Neural crest cell (in vitro differentiated cells): ENCODE data around the gene GNAO1. TPM values are rescaled to one million over a fixed set of nuclear protein-coding genes. Genes with fewer than 3 reads are reported as not detected.

Experiments used
- DNase-seq: peaks from one replicate; pipeline ENCODE4 v3.0.0; 2021; ENCODE audit warnings: low read depth, mixed read lengths, low spot score
- H3K27ac Mint-ChIP-seq: one replicate; pipeline ENCODE4 v1.8.0; 2021; ENCODE audit warnings: mild to moderate bottlenecking, mixed read lengths; ENCODE audit not compliant: unreplicated experiment
- H3K27me3 Mint-ChIP-seq: 2 replicates; pipeline ENCODE4 v1.8.0; 2021; ENCODE audit warnings: low read depth, mild to moderate bottlenecking, mixed read lengths
- H3K36me3 Mint-ChIP-seq: 2 replicates; pipeline ENCODE4 v1.8.0; 2021; ENCODE audit warnings: low read depth, mild to moderate bottlenecking, mixed read lengths
- H3K4me1 Mint-ChIP-seq: 2 replicates; pipeline ENCODE4 v1.8.0; 2021; ENCODE audit warnings: mixed read lengths
- H3K4me3 Mint-ChIP-seq: one replicate; pipeline ENCODE4 v1.8.0; 2021; ENCODE audit warnings: mild to moderate bottlenecking, mixed read lengths
- H3K9me3 Mint-ChIP-seq: 2 replicates; pipeline ENCODE4 v1.8.0; 2021; ENCODE audit warnings: mixed read lengths
- CTCF ChIP-seq: fragments of 200-600 bp; sonication (generic); conservative IDR thresholded peaks from 2 replicates; pipeline ENCODE4 v1.5.0; 2021; ENCODE audit warnings: antibody characterized with exemption, mild to moderate bottlenecking
- total RNA-seq: library from RNA; stranded (reverse); gene quantifications from 2 replicates; pipeline ENCODE4 v1.2.1, GENCODE V29; 2021

Gene GNAO1
- total RNA-seq, 1 donor from 2014 or later, result 22.2 TPM

- Mint-ChIP-seq H3K4me1 (peaks cover 63% of the 10 kb centered on the region), H3K27ac (peak overlapping the region; percentile 91), H3K9me3 (no peaks in the 10 kb centered on the region), H3K36me3 (no peaks in the 10 kb centered on the region), H3K4me3 (peak overlapping the region; percentile 5), H3K27me3 (no peaks in the 10 kb centered on the region)
- TF ChIP-seq CTCF, result no peak
- no peak for DNase-seq
Measured at GRCh38 chr16:56295059-56295665, 103.9 kb downstream of the GNAO1 start.

- no peak for TF ChIP-seq CTCF
- DNase-seq, result peak; percentile 32
- no peaks in the 10 kb centered on the region for H3K36me3 Mint-ChIP-seq
- H3K27ac Mint-ChIP-seq, result peak overlapping the region; percentile 91
- peaks cover 62% of the 10 kb centered on the region for H3K4me1 Mint-ChIP-seq
- no peaks in the 10 kb centered on the region for H3K9me3 Mint-ChIP-seq
- peak overlapping the region; percentile 73 for H3K4me3 Mint-ChIP-seq
- no peaks in the 10 kb centered on the region for H3K27me3 Mint-ChIP-seq
Measured at GRCh38 chr16:56295739-56296527, 104.6 kb downstream of the GNAO1 start.

GRCh38 chr16:56297684-56298083 is 106.4 kb downstream of the GNAO1 start:
- no peak for DNase-seq
- Mint-ChIP-seq H3K27me3 (no peaks in the 10 kb centered on the region), H3K9me3 (no peaks in the 10 kb centered on the region), H3K27ac (peak overlapping the region; percentile 7), H3K36me3 (no peaks in the 10 kb centered on the region), H3K4me1 (peaks cover 69% of the 10 kb centered on the region), H3K4me3 (no peak overlapping the region)
- TF ChIP-seq CTCF, result no peak

- Mint-ChIP-seq H3K36me3 (no peaks in the 10 kb centered on the region), H3K4me1 (peaks cover 69% of the 10 kb centered on the region), H3K27ac (peak overlapping the region; percentile 7), H3K4me3 (no peak overlapping the region), H3K9me3 (no peaks in the 10 kb centered on the region), H3K27me3 (no peaks in the 10 kb centered on the region)
- no peak for TF ChIP-seq CTCF
- DNase-seq, result no peak
Measured at GRCh38 chr16:56298116-56298515, 106.8 kb downstream of the GNAO1 start.

GRCh38 chr16:56298948-56299596 is 107.8 kb downstream of the GNAO1 start:
- H3K27me3 Mint-ChIP-seq, result no peaks in the 10 kb centered on the region
- no peak for TF ChIP-seq CTCF
- DNase-seq, result no peak
- H3K4me3 Mint-ChIP-seq, result peak overlapping the region; percentile 1
- no peaks in the 10 kb centered on the region for H3K36me3 Mint-ChIP-seq
- H3K27ac Mint-ChIP-seq, result no peak overlapping the region
- H3K4me1 Mint-ChIP-seq, result peaks cover 71% of the 10 kb centered on the region
- H3K9me3 Mint-ChIP-seq, result no peaks in the 10 kb centered on the region
